IMR-90 (cell line): ENCODE measurements around the gene ZSCAN5A. TPM values are rescaled to one million over a fixed set of nuclear protein-coding genes. Genes with fewer than 3 reads are reported as not detected.
A peak's percentile ranks its signal among the peaks of the same experiment; 100 is the strongest.
"Not testable (repeated sequence)": the region's sequence is repeated elsewhere in the genome, so short reads cannot be mapped to it uniquely, and the experiment has no call there.

Source experiments
- ATAC-seq: fragments of 200-7000 bp; cut with Tn5 transposase; 2 replicates; pipeline ENCODE4 v1.9.1; 2020; ENCODE audit warnings: low read depth, mild to moderate bottlenecking, moderate library complexity
- BruUV-seq: library from RNA; stranded (reverse); fragments of 400-500 nt; replicated peaks from 2 replicates; lab custom pipeline; 2021; lab: Mats Ljungman, UMichigan
- CTCF ChIA-PET: fragments of 300-600 bp; formaldehyde crosslinking; extraction: SDS; loops from one replicate; lab custom pipeline; 2021; ENCODE audit warnings: antibody characterized with exemption; lab: Yijun Ruan, JAX
- POLR2A ChIA-PET: fragments of 300-600 bp; sonication (Branson Sonifier 250); formaldehyde crosslinking; loops from one replicate; lab custom pipeline; 2022; ENCODE audit warnings: antibody characterized with exemption; ENCODE audit not compliant: unreplicated experiment; lab: Charles Lee
- DNase-seq: peaks from one replicate; pipeline ENCODE4 v3.0.0; 2013
- H2AFZ ChIP-seq: replicated peaks from 2 replicates; pipeline ENCODE3; 2013; ENCODE audit warnings: low read length, mild to moderate bottlenecking; ENCODE audit not compliant: poor library complexity
- H2AK5ac ChIP-seq: 2 replicates; pipeline ENCODE4 v1.6.1; 2013; ENCODE audit warnings: low read depth, low read length, inconsistent platforms
- H2AK9ac ChIP-seq: replicated peaks from 2 replicates; pipeline ENCODE3; 2013; ENCODE audit warnings: mild to moderate bottlenecking, low read depth, low read length, moderate library complexity; ENCODE audit not compliant: poor library complexity
- H2BK120ac ChIP-seq: 2 replicates; pipeline ENCODE4 v1.6.1; 2013; ENCODE audit warnings: low read depth, low read length, inconsistent platforms
- H2BK15ac ChIP-seq: 3 replicates; pipeline ENCODE4 v1.6.1; 2013; ENCODE audit warnings: low read depth, low read length, inconsistent platforms
- H2BK20ac ChIP-seq: 2 replicates; pipeline ENCODE4 v1.6.1; 2013; ENCODE audit warnings: low read depth, mild to moderate bottlenecking, inconsistent platforms, low read length, moderate library complexity
- H2BK5ac ChIP-seq: 2 replicates; pipeline ENCODE4 v1.6.1; 2013; ENCODE audit warnings: mild to moderate bottlenecking, low read depth, low read length, inconsistent platforms; ENCODE audit not compliant: poor library complexity, severe bottlenecking
- H3K14ac ChIP-seq: replicated peaks from 2 replicates; pipeline ENCODE4 v1.6.1; 2013; ENCODE audit warnings: low read depth, low read length, inconsistent platforms
- H3K18ac ChIP-seq: 2 replicates; pipeline ENCODE4 v1.6.1; 2013; ENCODE audit warnings: low read depth, low read length, control low read depth
- H3K23ac ChIP-seq: 2 replicates; pipeline ENCODE4 v1.6.1; 2013; ENCODE audit warnings: low read depth, low read length, inconsistent platforms
- H3K27ac ChIP-seq: 2 replicates; pipeline ENCODE4 v1.5.1; 2013; ENCODE audit warnings: mild to moderate bottlenecking, control low read depth, low read length; ENCODE audit not compliant: insufficient read depth
- H3K27me3 ChIP-seq: 2 replicates; pipeline ENCODE4 v1.6.1; 2013; ENCODE audit warnings: low read length; ENCODE audit not compliant: control insufficient read depth, insufficient read depth
- H3K36me3 ChIP-seq: 2 replicates; pipeline ENCODE4 v1.6.1; 2013; ENCODE audit warnings: low read length, mixed read lengths; ENCODE audit not compliant: control insufficient read depth, insufficient read depth
- H3K4ac ChIP-seq: 2 replicates; pipeline ENCODE4 v1.6.1; 2013; ENCODE audit warnings: low read depth, low read length, inconsistent platforms
- H3K4me1 ChIP-seq: 2 replicates; pipeline ENCODE4 v1.6.1; 2013; ENCODE audit warnings: low read length, mixed read lengths; ENCODE audit not compliant: control insufficient read depth, insufficient read depth
- H3K4me2 ChIP-seq: 2 replicates; pipeline ENCODE4 v1.6.1; 2013; ENCODE audit warnings: low read depth, mild to moderate bottlenecking, control low read depth, low read length, moderate library complexity
- H3K4me3 ChIP-seq: 2 replicates; pipeline ENCODE4 v1.5.1; 2013; ENCODE audit warnings: low read depth, mild to moderate bottlenecking, control low read depth, low read length, moderate library complexity; ENCODE audit not compliant: insufficient read depth
- H3K56ac ChIP-seq: 2 replicates; pipeline ENCODE4 v1.6.1; 2013; ENCODE audit warnings: low read length, inconsistent platforms; ENCODE audit not compliant: insufficient read depth; ENCODE audit errors: extremely low read depth
- H3K79me1 ChIP-seq, 2 experiments: 2 replicates each; pipeline ENCODE4 v1.6.1; 2013; ENCODE audit warnings: low read length in 2 of 2, inconsistent platforms in 1 of 2, low read depth in 1 of 2
- H3K9ac ChIP-seq: 2 replicates; pipeline ENCODE4 v1.6.1; 2013; ENCODE audit warnings: low read depth, low read length, control low read depth
- H3K9me1 ChIP-seq: 2 replicates; pipeline ENCODE4 v1.6.1; 2013; ENCODE audit warnings: low read length, inconsistent platforms; ENCODE audit not compliant: insufficient read depth
- H3K9me3 ChIP-seq: 2 replicates; pipeline ENCODE4 v1.6.1; 2013; ENCODE audit warnings: low read length; ENCODE audit not compliant: control insufficient read depth, insufficient read depth
- H4K20me1 ChIP-seq: 2 replicates; pipeline ENCODE4 v1.6.1; 2013; ENCODE audit warnings: low read length, inconsistent platforms; ENCODE audit not compliant: insufficient read depth
- H4K5ac ChIP-seq: 2 replicates; pipeline ENCODE4 v1.6.1; 2013; ENCODE audit warnings: mild to moderate bottlenecking, low read depth, low read length, control low read depth
- H4K8ac ChIP-seq, 2 experiments: 2 replicates each; pipeline ENCODE4 v1.6.1; 2013; ENCODE audit warnings: low read depth in 2 of 2, low read length in 2 of 2, control low read depth in 1 of 2, inconsistent platforms in 1 of 2
- H4K91ac ChIP-seq: 2 replicates; pipeline ENCODE4 v1.6.1; 2013; ENCODE audit warnings: low read depth, low read length, inconsistent platforms; ENCODE audit not compliant: insufficient read depth
- CEBPB ChIP-seq: IDR thresholded peaks from 2 replicates; pipeline ENCODE4 v1.6.1; 2012; ENCODE audit warnings: low read depth, low read length, improper control_type of control experiment
- WGBS, 2 experiments: methylation state at CpG; one replicate each; pipeline versions ENCODE4 v1.1.5 to v1.1.7; 2013; ENCODE audit warnings: missing lambda C conversion rate in 2 of 2; ENCODE audit not compliant: insufficient read length in 1 of 2; ENCODE audit errors: extremely low coverage in 2 of 2; 5-methylcytosine and 5-hydroxymethylcytosine counted together
- dilution Hi-C: fragments of 300-500 bp; cut with HindIII; formaldehyde crosslinking; loops from one replicate; pipeline ENCODE4 v1.14.3; 2018; ENCODE audit warnings: low sequenced_read_pairs; ENCODE audit not compliant: unreplicated experiment
- in situ Hi-C: fragments of 300-500 bp; cut with MboI; formaldehyde crosslinking; loops from 3 replicates; pipeline ENCODE4 v1.14.3; 2019; ENCODE audit warnings: low sequenced_read_pairs, inconsistent platforms, mixed read lengths
- intact Hi-C: fragments of 100-400 bp; cut with micrococcal nuclease; formaldehyde crosslinking; loops from 2 replicates; pipeline ENCODE4 v1.10.0; 2022
- polyA plus RNA-seq, 3 experiments: library from polyadenylated mRNA; depleted of rRNA; stranded (reverse); fragments of >200 nt; gene quantifications; 2 replicates each; pipeline ENCODE4 v1.2.3, GENCODE V29; 2012; ENCODE audit warnings: low replicate concordance in 1 of 3
- total RNA-seq: library from RNA; depleted of rRNA; stranded (reverse); fragments of >200 nt; gene quantifications from 2 replicates; pipeline ENCODE4 v1.2.3, GENCODE V29; 2012

The ZSCAN5A gene
- total and polyA plus RNA-seq, 2 of the 4 experiments (the other 2 are of a cell fraction), result 4.3 to 5.0 TPM

- H2BK5ac ChIP-seq, H3K9me1 ChIP-seq, H3K23ac ChIP-seq, H4K8ac ChIP-seq, intact Hi-C loops, H3K4me2 ChIP-seq, H2AFZ ChIP-seq, H3K4ac ChIP-seq, H2AK5ac ChIP-seq, H2BK120ac ChIP-seq, H3K4me1 ChIP-seq, H3K56ac ChIP-seq, H3K36me3 ChIP-seq, H4K91ac ChIP-seq, H2AK9ac ChIP-seq, BruUV-seq, H2BK20ac ChIP-seq, H2BK15ac ChIP-seq, H3K18ac ChIP-seq, H3K27me3 ChIP-seq, H3K27ac ChIP-seq, H3K9me3 ChIP-seq, H4K20me1 ChIP-seq, H3K14ac ChIP-seq, H3K9ac ChIP-seq, H3K79me1 ChIP-seq, H3K4me3 ChIP-seq, H4K5ac ChIP-seq, dilution Hi-C loops, in situ Hi-C loops, DNase-seq, ATAC-seq: not testable (repeated sequence)
- 79% methylated on average over 4 of the region's 9 CpGs; no CpG with 5 or more reads in 1 of the 2 experiments for WGBS, 2 experiments
- ChIA-PET POLR2A (interaction anchor here (0.7 kb wide), 1 partner anchor 53 kb away, joined by 3 read pairs; no protein-coding TSS in a partner anchor), CTCF (interaction anchor here (1.1 kb wide), 1 partner anchor 9 kb away, joined by 3 read pairs; no protein-coding TSS in a partner anchor)
- TF ChIP-seq CEBPB, result 0 out of 2 replicates have a peak, but pooled peaks have one; percentile 23
Observed at GRCh38 chr19:56221442-56221841, 93.2 kb downstream of the ZSCAN5A start.
